ENCODE measurements around the gene C10orf90.

Gene C10orf90

DNA sequence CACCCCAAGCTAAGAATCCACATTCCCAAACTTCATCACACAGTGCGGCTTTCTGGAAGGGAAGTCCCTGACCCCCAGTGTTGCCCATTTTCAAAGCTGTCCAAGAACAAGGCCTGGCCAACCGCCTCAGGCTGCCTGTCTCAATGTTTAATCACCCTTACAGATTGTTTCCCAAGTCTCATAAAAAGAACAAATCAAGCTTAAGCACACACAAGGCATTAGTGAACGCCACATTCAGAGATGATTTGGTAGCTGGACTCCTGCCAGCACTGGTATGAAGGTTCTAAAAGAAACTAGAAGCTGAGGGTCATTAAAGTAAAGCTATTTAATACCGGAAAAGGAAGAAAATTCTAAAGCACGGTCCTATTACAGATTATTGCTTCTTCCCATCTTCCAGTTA is 35.6 kb downstream of the C10orf90 start:
- no peak for DNase-seq (ENCODE audit: low read depth in 2 of 2)

DNA sequence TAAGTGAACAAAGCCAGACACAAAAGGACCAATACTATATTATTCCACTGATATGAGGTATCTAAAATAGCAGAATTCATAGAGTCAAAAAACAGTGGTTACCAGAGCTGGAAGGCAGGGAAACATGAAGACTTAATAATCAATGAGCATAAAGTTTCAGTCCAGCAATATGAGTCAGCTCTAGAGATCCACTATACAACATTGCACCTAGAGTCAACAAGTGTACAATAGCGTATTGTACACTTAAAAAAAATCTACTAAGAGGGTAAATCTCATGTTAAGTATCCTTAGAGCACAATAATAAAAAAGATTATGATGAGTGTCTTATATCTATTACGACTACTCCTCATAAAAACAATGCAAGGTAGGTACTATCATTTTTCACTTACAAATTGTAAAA is 36.1 kb downstream of the C10orf90 start:
- no peak for DNase-seq (ENCODE audit: low read depth in 2 of 2)

DNA sequence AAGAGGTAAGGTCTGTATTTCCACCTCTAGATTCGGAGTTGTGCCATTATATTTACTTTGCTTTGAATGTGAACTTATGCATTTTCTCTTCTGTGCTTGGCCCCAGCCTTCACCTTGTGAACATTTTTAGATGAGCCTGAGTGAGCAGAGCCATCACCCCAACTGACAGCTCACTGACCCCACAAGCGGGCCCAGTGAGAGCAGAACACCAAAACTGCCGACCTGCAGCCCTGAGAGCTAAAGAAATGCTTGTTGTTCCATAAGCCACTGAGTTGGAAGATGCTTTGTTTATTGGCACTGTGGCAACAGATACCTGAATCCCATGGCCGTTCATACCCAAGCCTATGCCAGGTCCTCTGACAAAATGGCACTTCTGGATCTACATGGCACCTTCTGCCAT is 37.8 kb downstream of the C10orf90 start:
- DNase-seq (ENCODE audit: low read depth in 2 of 2): no peak

DNA sequence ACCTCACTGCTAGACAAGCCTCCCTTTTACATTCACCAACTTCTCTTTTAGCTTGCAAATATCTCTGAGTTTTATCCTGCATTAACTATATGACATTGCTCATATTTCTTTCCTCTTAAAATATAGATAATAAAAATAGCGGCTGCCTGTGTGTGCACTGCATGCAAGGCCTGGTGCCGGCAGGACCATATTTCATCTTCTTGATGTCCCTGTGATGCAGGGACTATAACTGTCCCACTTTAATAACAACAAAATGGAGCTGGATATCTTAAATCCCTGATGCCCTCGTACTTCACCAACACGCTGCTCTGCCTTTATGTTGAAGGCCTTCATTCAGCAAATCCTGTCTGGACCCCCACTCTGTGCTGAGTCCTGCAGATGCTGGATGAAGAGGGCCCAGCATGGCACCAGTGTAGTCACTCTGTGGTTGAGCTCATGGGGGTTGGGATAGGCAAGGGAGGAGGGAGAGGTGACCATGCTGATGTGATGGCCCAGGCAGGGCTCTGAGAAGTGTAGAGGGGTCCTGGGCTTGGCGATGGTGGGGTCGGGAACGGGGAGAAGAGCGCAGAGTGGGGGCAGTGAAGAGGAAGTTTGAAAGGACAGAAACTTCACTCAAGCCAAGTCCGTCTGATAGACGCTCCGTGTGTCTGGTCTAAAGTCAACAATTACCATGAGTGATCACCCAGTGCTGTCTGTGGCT is 40.4 kb downstream of the C10orf90 start:
- DNase-seq (ENCODE audit: low read depth in 2 of 2): no peak

DNA sequence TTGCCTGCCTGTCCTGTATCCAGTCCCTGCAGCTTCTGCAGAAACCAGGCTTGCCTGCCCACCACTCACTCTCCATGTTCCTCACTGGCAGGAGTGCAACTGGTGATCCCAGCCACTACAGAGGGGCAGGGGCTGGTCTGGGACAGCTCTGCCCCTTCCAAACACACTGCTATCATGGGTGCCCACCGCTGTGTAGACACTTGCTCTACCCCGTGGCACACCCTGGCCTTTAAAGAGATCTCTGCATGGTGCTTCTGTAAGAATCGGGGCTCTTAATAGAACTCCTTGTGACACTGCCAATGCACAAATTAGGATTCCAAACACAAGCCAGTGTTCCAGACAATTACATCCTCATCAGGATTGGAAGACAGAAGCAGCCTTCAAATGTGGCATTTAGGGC is 41.7 kb downstream of the C10orf90 start:
- DNase-seq (ENCODE audit: low read depth in 2 of 2): no peak

DNA sequence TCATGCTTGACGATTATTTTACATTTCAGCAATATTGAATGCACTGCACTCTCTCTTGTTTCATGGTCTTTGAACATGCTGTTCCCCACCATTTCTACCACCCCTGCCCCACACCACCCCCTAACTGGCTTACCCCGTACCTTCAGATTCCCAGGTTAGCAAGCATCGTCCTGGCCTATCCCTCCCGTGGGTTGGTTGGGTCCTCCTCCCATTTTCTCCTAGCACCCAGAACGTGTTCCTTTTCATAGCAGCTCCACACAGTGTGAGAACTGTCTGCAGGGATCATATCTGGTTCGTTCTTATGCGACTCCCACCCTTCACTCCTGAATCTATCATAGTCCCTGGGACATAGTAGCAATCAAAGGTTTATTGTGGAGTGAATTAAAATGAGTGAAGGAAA is 48.6 kb downstream of the C10orf90 start:
- DNase-seq (ENCODE audit: low read depth in 2 of 2): no peak

DNA sequence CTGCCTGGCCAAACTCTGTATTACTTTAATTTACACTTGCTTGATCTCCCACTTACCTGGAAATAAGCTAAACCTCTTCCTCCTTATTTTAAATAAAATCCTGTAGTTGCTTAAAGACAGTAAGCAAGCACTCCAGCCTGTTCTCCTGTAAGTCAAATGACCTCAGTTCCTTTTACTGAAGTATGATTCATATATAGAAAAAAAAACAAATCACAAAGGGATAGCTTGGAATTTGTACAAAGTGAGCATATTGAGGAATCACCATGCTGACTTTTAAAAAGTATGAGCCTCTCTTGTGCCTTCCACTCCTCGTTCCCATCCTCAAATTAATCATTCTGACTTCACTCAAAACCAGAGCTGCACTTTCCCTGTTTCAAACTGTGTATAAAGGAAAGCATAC is 52.0 kb downstream of the C10orf90 start:
- DNase-seq (ENCODE audit: low read depth in 2 of 2): no peak

DNA sequence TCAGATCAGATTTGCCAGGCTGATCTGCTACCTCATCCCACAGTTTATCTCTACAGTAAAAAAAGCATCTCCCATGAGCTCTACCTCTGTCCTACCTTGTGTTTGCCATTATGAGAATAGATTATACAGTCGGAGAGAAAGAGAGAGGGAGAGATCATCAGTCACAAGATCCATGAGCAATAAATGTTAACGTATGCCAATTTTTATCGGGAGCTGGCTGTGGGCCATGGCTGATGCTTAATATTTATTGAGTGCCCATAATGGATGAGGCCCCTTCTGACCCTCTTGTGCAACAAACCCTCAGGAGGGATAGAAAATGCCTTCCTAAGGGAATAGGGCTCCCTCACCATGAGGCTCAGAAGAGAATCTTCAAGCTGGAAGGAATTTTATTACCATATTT is 52.8 kb downstream of the C10orf90 start:
- DNase-seq (ENCODE audit: low read depth in 2 of 2): no peak

DNA sequence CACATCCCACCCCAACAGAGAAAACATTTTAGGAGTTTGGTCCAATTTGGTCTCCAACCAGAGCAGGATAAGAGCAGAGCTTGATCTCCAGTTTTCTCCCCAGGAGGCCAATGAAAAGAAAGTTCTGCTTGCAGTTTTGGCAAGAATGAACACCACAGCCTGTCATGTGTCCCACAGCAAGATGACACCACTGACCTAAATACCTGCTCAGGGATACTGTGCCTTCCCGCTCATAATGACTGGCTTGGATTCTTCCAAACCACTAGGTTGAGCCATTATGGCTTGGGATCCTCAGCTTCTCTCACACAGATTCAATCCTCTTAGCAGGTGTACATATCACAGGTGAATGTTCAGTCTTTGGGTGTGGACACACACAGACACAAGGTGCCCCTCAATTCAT is 53.3 kb downstream of the C10orf90 start:
- no peak for DNase-seq (ENCODE audit: low read depth in 2 of 2)

DNA sequence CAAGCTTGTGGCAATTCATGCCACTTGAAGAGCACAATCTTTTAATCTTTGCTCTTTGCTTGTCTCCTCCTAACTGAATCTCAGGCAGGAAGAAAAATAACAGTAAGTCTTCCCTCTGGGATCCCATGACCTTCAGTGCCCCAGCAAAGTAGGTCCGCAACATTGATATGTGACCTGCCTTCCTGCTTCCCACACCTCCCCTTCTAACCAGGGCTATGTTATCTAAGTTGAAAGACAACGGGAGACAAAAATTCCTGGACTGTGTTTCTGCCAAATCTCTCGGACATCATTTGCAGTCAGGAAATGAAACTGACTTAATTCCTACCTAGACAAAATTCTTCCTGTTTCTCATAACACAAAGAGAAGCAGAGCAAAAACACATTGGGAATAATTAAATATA is 53.8 kb downstream of the C10orf90 start:
- no peak for DNase-seq (ENCODE audit: low read depth in 2 of 2)

DNA sequence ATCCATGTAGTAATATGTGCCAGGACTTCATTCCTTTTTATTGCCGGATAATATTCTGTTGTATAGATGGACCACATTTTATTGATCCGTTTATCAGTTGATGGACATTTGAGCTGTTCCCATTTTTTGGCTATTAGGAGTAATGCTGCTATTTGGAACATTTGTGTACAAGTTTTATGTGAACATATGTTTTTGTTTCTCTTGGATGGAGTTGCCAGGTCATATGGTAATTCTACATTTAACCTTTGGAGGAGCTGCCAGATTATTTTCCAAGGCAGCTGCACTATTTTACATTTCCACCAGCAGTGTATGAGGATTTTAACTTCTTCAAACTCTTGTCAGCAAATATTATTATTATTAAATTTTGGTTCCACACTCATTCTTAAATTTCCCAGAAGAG is 59.2 kb downstream of the C10orf90 start:
- no peak for DNase-seq (ENCODE audit: low read depth in 2 of 2)

DNA sequence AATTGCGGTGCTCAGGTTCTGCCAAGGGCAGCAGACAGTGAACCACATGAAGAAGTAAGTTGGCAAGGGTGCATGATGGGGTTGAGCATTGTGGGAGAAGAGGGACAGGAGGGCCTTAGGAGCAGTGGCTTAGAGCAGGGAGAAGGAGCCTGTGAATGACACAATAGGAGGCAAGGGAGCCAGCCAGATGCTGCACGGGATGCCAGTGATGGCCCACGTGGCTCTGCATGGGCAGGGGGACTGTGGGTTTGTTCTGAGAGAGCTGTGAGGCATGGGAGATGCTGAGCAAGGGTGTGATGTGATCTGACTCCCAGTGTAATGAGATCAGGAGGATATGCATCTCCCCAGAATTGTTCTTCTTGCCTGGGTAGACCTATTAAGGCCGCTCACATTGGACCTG is 60.9 kb downstream of the C10orf90 start:
- no peak for DNase-seq (ENCODE audit: low read depth in 2 of 2)

DNA sequence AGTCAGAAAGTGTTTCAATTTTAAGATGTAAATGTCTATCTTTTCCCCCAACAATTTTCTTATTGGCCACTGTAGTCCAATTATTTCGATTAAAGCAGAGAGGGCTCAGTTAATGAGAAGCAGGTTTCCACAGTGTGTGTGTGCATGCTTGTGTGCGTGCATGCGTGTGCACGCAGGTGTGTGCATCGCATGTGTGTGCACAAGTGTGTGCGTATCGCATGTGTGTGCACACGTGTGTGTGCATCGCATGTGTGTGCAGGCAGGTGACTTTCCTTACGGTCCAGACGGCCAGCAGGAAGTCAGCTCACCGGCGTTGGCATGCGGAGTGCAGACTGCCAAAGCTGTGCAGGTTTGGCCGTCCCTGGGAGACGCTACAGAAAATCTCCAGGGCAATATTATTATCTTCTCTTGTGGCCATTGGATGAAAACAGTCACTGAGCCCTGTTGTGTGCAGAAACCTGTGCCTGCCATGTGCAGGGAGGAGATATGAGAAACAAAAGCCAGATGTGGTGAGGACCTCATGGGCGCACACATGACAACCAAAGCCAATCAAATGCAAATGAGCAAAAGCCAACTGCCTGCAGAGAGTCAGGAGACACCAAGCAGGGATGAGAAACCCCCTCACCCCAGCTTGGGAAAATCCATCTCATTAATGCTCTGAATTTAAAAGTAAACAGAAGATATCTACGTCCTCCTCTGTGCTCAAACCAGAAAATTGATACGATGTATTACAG is 70.4 kb downstream of the C10orf90 start:
- no peak for DNase-seq (ENCODE audit: low read depth in 2 of 2)

DNA sequence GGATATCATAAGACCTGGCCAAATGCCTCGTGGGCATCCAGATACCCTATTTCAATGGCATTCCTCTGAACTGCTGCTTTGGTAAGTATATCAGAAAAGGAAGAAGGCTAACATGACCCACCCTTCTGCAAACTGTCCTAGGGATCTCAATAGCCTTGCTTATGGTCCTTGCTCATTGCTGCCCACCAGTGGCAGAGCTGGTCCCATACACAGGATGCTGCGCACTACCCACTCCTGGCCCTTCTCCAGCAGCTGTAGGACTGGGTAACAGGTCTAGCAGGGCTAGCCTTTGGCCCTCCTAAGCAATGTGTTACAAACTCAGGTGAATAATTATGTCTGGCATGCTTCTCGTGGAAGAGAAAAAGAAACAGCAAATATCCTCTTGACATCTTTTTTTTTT is 72.5 kb downstream of the C10orf90 start:
- DNase-seq (ENCODE audit: low read depth in 2 of 2): peak in 1 of 2 donors; percentile 5

DNA sequence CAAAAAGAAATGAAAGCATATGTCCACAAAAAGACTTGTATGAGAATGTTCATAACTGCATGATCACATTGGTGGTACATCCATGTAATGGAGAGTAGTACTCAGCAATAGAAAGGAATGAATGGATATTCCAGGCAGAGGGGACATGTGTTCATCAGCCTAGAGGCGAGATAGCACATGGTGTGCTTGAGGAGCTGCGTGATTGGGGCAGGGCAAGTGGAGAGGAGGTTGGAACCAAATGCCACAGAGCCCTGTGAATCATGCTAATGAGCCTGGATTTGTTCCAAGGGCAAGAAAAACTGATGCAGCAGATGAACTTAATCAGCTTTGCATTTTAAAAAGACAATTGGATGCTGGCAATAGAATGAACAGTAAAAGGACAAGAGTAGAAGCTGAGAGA is 73.3 kb downstream of the C10orf90 start:
- DNase-seq (ENCODE audit: low read depth in 2 of 2): no peak

DNA sequence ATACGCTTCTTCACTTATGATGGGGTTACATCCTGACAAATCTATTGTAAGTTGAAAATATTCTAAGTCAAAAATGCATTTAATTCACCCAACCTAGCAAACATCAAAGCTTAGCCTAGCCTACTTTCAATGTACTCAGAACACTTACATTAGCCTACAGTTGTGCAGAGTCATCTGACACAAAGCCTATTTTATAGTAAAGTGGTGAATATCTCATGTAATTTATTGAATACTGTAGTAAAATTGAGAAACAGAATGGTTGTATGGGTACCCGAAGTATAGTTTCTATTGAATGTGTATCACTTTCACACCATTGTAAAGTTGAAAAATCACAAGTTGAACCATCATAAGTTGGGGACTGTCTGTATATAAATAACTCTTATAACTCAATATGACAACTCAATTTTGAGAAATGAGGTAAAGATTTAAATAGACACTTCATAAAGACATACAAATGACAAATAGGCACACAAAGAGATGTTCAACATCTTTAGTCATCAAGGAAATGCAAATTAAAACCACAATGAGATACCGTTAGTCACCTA is 73.9 kb downstream of the C10orf90 start:
- no peak for DNase-seq (ENCODE audit: low read depth in 2 of 2)

DNA sequence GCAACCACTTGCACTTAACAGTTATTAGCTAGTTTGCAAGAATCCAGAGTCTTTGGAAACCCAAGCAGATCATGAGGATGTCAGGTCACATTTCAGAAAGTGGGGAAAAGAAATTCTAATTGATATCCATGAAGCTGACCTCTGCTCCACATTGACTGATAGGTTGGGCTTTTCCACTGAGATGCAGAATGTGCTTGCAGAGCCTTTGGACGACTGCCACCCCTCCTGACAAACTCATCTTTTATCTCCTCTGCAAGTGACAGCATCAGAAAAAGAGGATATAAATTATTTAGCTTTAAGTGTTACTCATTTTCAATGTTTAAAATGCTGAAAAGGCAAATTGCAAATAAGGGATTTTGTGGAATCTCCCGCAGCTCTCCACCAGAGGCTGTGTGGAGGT is 75.3 kb downstream of the C10orf90 start:
- DNase-seq (ENCODE audit: low read depth in 2 of 2): no peak

DNA sequence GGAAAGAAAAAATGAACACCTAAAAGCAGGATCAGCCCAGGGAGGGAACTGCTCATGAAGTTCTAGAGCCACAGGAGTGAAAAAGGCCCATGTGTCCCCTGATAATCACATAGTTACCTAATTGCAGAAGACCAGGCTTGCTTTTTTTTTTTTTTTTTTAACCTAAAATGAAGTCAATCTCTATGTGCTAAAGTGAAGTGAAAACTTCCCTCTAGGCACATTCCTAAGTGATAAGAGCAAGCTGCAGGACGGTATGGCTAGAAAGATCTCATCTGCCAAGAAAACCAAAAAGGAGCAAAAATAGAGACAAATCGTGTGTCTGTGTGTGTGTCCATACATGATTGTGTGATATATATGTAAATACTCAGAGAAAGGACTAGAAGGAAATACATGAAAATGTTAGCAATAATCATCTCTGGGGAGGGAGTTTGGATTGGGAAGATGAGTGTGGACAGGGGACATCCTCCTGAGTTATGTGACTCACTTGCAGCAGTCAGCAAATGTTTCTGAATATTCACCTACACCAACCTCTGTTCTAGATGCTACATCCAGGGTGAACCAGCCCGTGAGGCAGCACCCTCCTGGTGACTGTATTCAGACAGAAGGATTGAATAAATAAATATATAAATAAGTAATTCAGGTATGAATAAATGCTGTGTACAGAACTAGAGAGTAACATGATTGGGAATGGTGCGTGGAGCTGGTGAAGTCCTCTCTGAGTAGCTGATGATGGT is 76.4 kb downstream of the C10orf90 start:
- no peak for DNase-seq (ENCODE audit: low read depth in 2 of 2)

DNA sequence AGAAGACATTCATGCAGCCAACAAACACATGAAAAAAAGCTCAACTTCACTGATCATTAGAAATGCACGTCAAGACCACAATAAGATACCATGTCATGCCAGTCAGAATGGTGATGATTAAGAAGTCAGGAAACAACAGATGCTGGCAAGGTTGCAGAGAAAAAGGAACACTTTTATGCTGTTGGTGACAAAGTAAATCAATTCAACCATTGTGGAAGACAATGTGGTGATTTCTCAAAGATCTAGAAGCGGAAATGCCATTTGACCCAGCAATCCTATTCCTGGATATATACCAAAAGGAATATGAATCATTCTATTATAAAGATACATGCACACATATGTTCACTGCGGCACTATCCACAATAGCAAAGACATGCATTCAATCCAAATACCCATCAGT is 77.6 kb downstream of the C10orf90 start:
- no peak for DNase-seq (ENCODE audit: low read depth in 2 of 2)

DNA sequence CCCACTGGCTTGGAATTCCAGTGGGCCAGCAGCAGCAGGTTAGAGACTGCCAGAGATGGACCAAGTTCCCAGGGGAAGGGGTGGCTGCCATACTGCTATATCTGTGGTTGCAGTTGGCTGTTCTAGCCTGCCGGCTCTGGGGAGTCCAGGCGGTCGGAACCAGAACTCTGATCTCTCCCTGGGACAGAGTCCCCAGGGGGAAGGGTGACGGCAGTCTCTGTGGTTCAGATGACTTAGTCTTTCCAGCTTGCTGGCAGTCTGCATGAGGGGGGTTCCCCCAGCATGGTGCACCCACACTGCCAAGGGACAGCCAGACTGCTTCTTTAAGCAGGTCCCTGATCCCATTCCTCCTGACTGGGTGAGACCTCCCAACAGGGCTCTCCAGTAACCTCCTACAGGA is 82.5 kb downstream of the C10orf90 start:
- DNase-seq (ENCODE audit: low read depth in 2 of 2): no peak

DNA sequence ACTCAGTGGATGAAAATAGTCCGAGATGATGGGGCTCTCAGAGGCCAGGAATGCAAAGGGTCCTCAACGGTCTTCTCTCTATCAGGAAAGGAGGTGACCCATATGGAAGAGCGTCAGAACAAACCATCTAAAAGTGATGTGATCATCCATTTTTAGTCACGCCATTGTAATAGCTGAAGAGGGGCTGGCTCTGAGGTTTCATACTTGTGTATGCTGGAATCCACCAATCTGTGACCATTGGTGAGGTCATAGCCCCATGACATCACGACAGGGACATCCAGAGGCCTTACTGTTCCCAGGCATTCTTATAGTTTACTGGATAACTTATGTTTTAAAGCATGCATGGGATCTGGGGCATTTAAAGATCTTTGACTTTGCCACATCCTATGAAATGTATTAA is 83.6 kb downstream of the C10orf90 start:
- no peak for DNase-seq (ENCODE audit: low read depth in 2 of 2)

DNA sequence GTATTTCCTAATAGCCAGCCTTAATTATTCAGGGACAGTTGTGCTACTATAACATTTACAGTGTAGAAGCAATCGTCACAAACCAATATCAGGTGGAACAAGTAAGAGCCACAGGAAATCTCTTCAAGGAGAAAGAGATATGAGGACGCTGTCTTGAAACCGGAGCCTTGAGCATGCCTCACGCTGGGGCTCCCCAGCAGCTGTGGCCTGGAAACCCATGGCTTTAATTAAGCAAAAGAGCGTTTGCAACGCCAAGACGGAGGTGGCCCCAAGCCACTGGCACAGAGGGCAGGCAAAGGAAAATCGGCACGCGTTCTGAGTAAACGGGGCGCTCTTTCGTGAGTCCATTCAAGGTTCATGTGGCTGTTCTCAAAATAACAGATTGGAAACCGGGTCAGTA is 84.4 kb downstream of the C10orf90 start:
- DNase-seq (ENCODE audit: low read depth in 2 of 2): no peak

Measured in stimulated activated CD4-positive, alpha-beta T cell treated with anti-CD3 and anti-CD28 coated beads, Interleukin-1b, Interleukin-23, amount 100 ng/mL, for 4 hours (primary cell).